ENCODE measurements around the gene ELL.

Gene ELL

DNA sequence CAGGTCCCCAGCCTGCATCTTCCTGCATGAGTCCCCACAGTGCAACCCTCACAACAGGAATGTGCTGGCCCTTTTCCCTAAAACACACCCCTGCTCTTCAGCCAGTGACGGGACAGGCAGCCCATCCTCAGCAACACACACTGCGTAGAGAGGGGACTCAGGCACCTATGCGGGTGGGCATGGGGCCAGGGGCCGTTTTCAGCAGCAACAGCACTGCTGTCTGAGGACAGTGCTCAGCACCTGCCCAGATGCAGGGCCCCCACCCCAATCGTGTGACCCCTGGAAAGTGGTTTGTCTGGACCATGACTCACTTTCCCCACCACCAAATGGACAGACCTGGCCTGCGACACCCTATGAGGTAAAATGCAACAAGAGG, 55.9 kb downstream of the ELL start:
- TF ChIP-seq EZH2phosphoT487 (conservative IDR thresholded peaks at IDR 0.05; ENCODE audit: low read length) = no peak
- TF ChIP-seq, protein P1, sequence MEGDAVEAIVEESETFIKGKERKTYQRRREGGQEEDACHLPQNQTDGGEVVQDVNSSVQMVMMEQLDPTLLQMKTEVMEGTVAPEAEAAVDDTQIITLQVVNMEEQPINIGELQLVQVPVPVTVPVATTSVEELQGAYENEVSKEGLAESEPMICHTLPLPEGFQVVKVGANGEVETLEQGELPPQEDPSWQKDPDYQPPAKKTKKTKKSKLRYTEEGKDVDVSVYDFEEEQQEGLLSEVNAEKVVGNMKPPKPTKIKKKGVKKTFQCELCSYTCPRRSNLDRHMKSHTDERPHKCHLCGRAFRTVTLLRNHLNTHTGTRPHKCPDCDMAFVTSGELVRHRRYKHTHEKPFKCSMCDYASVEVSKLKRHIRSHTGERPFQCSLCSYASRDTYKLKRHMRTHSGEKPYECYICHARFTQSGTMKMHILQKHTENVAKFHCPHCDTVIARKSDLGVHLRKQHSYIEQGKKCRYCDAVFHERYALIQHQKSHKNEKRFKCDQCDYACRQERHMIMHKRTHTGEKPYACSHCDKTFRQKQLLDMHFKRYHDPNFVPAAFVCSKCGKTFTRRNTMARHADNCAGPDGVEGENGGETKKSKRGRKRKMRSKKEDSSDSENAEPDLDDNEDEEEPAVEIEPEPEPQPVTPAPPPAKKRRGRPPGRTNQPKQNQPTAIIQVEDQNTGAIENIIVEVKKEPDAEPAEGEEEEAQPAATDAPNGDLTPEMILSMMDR (IDR thresholded peaks at IDR 0.05; ENCODE audit: insufficient read depth, low read length, poor library complexity, severe bottlenecking) = no peak
- no peak overlapping the region for H2AFZ ChIP-seq (ENCODE audit: low read depth, low read length, severe bottlenecking)
- no peaks in the 10 kb centered on the region for H3F3A ChIP-seq (ENCODE audit: insufficient read depth)
- H3K27me3 ChIP-seq (ENCODE audit: low read length) = no peaks in the 10 kb centered on the region
- no peaks in the 10 kb centered on the region for H3K36me3 ChIP-seq (ENCODE audit: low read length)
- no peaks in the 10 kb centered on the region for H3K9me2 ChIP-seq (replicated peaks; ENCODE audit: insufficient read depth, low read length)
- no peaks in the 10 kb centered on the region for H4K20me1 ChIP-seq (ENCODE audit: low read depth, low read length)
- H3K9me3 ChIP-seq (ENCODE audit: insufficient read depth, low read length) = no peaks in the 10 kb centered on the region
- no peak overlapping the region for H3K27ac ChIP-seq (ENCODE audit: low read depth, low read length)
- H3K4me2 ChIP-seq (ENCODE audit: low read depth, low read length, poor library complexity, severe bottlenecking) = no peak overlapping the region
- H3K79me2 ChIP-seq (ENCODE audit: insufficient read depth, low read length) = no peaks in the 10 kb centered on the region; the same call in 1 of the 2 replicates
- H3K4me3 ChIP-seq (ENCODE audit: insufficient read depth, low read length, poor library complexity, severe bottlenecking) = no peak overlapping the region
- H3K9ac ChIP-seq (ENCODE audit: low read length) = no peak overlapping the region

DNA sequence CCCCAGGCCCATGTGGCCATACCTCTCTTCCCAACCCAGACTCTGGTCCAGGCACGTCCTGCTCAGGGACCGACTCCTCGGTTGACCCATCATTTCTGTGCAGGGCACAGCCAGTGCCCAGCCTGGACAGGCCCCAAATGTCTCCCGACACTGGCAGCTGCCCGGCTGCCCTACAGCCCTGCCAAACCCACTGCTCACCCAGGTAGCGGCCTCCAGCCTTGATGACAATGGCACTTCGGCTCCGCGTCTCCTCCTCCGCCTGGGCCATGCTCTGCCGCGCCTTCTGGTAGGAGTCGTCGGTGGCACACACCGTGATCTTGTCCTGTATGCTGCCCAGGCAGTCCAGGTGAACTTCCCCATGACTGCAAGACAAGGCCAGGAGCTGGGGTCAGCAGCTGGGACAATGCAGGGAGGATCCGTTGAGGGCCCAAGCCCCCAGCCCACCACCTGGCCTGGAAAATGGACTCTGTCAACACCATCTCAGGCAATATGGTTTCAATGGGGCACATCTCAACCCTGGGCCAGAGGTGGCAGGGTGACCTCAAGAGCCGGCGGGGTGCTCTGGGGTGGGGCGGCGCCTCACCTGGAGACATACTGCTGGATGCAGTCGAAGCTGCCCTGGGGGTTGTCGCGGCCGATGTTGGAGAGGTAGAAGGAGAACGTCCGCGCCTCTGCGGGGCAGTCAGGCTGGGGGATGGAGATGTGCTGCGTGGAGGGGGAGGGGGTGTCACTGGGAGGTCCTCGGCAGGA, 56.5 kb downstream of the ELL start:
- H3K79me2 ChIP-seq (ENCODE audit: insufficient read depth, low read length) = no peaks in the 10 kb centered on the region; the same call in 1 of the 2 replicates
- H3K4me3 ChIP-seq (ENCODE audit: insufficient read depth, low read length, poor library complexity, severe bottlenecking) = no peak overlapping the region
- H3K4me2 ChIP-seq (ENCODE audit: low read depth, low read length, poor library complexity, severe bottlenecking) = no peak overlapping the region
- no peaks in the 10 kb centered on the region for H3K9me2 ChIP-seq (replicated peaks; ENCODE audit: insufficient read depth, low read length)
- H3K9me3 ChIP-seq (ENCODE audit: insufficient read depth, low read length) = no peaks in the 10 kb centered on the region
- H3F3A ChIP-seq (ENCODE audit: insufficient read depth) = no peaks in the 10 kb centered on the region
- no peaks in the 10 kb centered on the region for H3K27me3 ChIP-seq (ENCODE audit: low read length)
- no peak overlapping the region for H3K27ac ChIP-seq (ENCODE audit: low read depth, low read length)
- H3K9ac ChIP-seq (ENCODE audit: low read length) = no peak overlapping the region
- no peaks in the 10 kb centered on the region for H3K36me3 ChIP-seq (ENCODE audit: low read length)
- H4K20me1 ChIP-seq (ENCODE audit: low read depth, low read length) = no peaks in the 10 kb centered on the region
- TF ChIP-seq, protein P1 (IDR thresholded peaks at IDR 0.05; ENCODE audit: insufficient read depth, low read length, poor library complexity, severe bottlenecking) = no peak
- no peak for TF ChIP-seq EZH2phosphoT487 (conservative IDR thresholded peaks at IDR 0.05; ENCODE audit: low read length)
- no peak overlapping the region for H2AFZ ChIP-seq (ENCODE audit: low read depth, low read length, severe bottlenecking)

DNA sequence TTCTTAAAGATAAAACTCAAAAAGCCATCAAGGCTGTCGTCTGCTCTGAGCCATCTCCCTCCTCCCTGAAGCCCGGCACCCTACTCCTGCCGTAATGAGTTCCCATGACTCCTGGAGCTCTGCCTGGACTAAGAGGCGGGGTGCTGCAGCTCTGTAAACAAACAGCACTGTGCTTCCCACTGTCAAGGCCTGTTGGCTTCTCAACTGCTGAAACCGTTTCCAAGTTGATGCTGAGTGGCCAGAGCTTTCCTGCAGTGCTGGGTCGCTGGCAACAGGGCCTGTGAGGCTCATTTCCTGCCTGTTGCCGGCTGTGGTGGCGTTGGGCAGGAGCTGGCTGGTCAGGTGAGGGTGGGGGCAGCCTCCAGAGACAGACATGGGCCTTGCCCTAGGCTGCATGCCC, 57.2 kb downstream of the ELL start:
- no peak overlapping the region for H3K27ac ChIP-seq (ENCODE audit: low read depth, low read length)

More for the DNA sequence above, 57.2 kb downstream of the ELL start:
- no peaks in the 10 kb centered on the region for H3F3A ChIP-seq (ENCODE audit: insufficient read depth)
- TF ChIP-seq, protein P1 (IDR thresholded peaks at IDR 0.05; ENCODE audit: insufficient read depth, low read length, poor library complexity, severe bottlenecking) = no peak
- no peak for TF ChIP-seq EZH2phosphoT487 (conservative IDR thresholded peaks at IDR 0.05; ENCODE audit: low read length)
- H3K27me3 ChIP-seq (ENCODE audit: low read length) = no peaks in the 10 kb centered on the region
- no peak overlapping the region for H3K4me3 ChIP-seq (ENCODE audit: insufficient read depth, low read length, poor library complexity, severe bottlenecking)
- no peak overlapping the region for H2AFZ ChIP-seq (ENCODE audit: low read depth, low read length, severe bottlenecking)
- H3K9me2 ChIP-seq (replicated peaks; ENCODE audit: insufficient read depth, low read length) = no peaks in the 10 kb centered on the region
- H3K4me2 ChIP-seq (ENCODE audit: low read depth, low read length, poor library complexity, severe bottlenecking) = no peak overlapping the region
- H3K9me3 ChIP-seq (ENCODE audit: insufficient read depth, low read length) = no peaks in the 10 kb centered on the region
- no peak overlapping the region for H3K9ac ChIP-seq (ENCODE audit: low read length)
- H3K36me3 ChIP-seq (ENCODE audit: low read length) = no peaks in the 10 kb centered on the region
- no peaks in the 10 kb centered on the region; the same call in 1 of the 2 replicates for H3K79me2 ChIP-seq (ENCODE audit: insufficient read depth, low read length)
- H4K20me1 ChIP-seq (ENCODE audit: low read depth, low read length) = no peaks in the 10 kb centered on the region
